ENCODE data around the gene BPIFB4.
"Not testable (repeated sequence)": the region's sequence is repeated elsewhere in the genome, so short reads cannot be mapped to it uniquely, and the experiment has no call there.

BPIFB4 gene

GRCh38 chr20:33091147-33091546 is 11.7 kb downstream of the BPIFB4 start:
- DNase-seq, result no peak

GRCh38 chr20:33091693-33092092 is 12.2 kb downstream of the BPIFB4 start:
- DNase-seq, result no peak

- DNase-seq, result no peak
Observed at GRCh38 chr20:33092361-33092760, 12.9 kb downstream of the BPIFB4 start.

- no peak for DNase-seq
Observed at GRCh38 chr20:33093074-33093473, 13.6 kb downstream of the BPIFB4 start.

- DNase-seq, result no peak
Observed at GRCh38 chr20:33093582-33093981, 14.1 kb downstream of the BPIFB4 start.

GRCh38 chr20:33095249-33095648 is 15.8 kb downstream of the BPIFB4 start:
- DNase-seq, result no peak

GRCh38 chr20:33095902-33096584 is 16.6 kb downstream of the BPIFB4 start:
- peak; percentile 33 for DNase-seq

- DNase-seq, result no peak
Observed at GRCh38 chr20:33097001-33097400, 17.6 kb downstream of the BPIFB4 start.

- DNase-seq, result no peak
Observed at GRCh38 chr20:33099843-33100538, 20.5 kb downstream of the BPIFB4 start.

GRCh38 chr20:33103556-33103955 is 24.1 kb downstream of the BPIFB4 start:
- DNase-seq, result no peak

- no peak for DNase-seq
Observed at GRCh38 chr20:33104336-33104735, 24.9 kb downstream of the BPIFB4 start.

GRCh38 chr20:33105316-33105924 is 26.0 kb downstream of the BPIFB4 start:
- DNase-seq, result no peak

- DNase-seq, result not testable (repeated sequence)
Observed at GRCh38 chr20:33106058-33106620, 26.7 kb downstream of the BPIFB4 start.

GRCh38 chr20:33108661-33109060 is 29.2 kb downstream of the BPIFB4 start:
- no peak for DNase-seq

- no peak for DNase-seq
Observed at GRCh38 chr20:33110147-33110825, 30.8 kb downstream of the BPIFB4 start.

GRCh38 chr20:33111306-33111705 is 31.9 kb downstream of the BPIFB4 start:
- no peak for DNase-seq

GRCh38 chr20:33112547-33113386 is 33.3 kb downstream of the BPIFB4 start:
- no peak for DNase-seq

- DNase-seq, result no peak
Observed at GRCh38 chr20:33113387-33113908, 34.0 kb downstream of the BPIFB4 start.

GRCh38 chr20:33115501-33115900 is 36.1 kb downstream of the BPIFB4 start:
- not testable (repeated sequence) for DNase-seq

GRCh38 chr20:33119725-33120720 is 40.6 kb downstream of the BPIFB4 start:
- DNase-seq, result no peak

GRCh38 chr20:33120934-33121333 is 41.5 kb downstream of the BPIFB4 start:
- DNase-seq, result no peak
